Measurements from ENCODE around the gene SIRPD. TPM values are rescaled to one million over a fixed set of nuclear protein-coding genes. Genes with fewer than 3 reads are reported as not detected.
"Not testable (repeated sequence)": the region's sequence is repeated elsewhere in the genome, so short reads cannot be mapped to it uniquely, and the experiment has no call there.

The SIRPD gene
- total RNA-seq, 1 experiment from 2014 or later = 0.18 TPM

DNA sequence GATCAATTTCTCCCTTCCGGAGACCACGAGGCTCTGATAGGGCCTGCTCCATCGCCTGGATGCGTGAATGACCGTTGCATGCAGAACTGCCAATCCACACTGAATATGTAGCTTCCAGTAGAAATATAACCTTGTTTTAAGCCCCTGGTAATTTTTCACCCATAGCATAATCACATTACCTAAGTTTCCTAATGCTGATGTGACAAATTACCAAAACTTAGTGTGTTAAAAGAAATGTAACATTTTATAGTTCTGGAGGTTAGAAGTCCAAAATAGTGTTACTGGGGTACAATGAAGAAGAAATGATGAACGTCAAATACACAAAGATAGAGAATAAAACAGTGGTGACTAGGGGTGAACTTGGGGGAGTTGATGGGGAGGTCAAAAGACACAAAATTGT lies 22.0 kb upstream of the SIRPD start:
- Histone ChIP-seq H3K4me1 (ENCODE audit: insufficient read depth, low read length) (peaks cover 9% of the 10 kb centered on the region; the same call in 1 of the 2 replicates), H3K9me2 (replicated peaks; ENCODE audit: low read length) (no peaks in the 10 kb centered on the region), H3K9ac (ENCODE audit: low read length) (no peak overlapping the region), H3K4me3 (ENCODE audit: low read length) (no peak overlapping the region), H2AFZ (ENCODE audit: low read length) (no peak overlapping the region), H3K27ac (ENCODE audit: low read length) (no peak overlapping the region), H3K36me3 (ENCODE audit: low read depth, low read length) (no peaks in the 10 kb centered on the region), H3K27me3 (ENCODE audit: low read length) (no peaks in the 10 kb centered on the region), H3F3A (ENCODE audit: low read length, unreplicated experiment) (no peaks in the 10 kb centered on the region), H3K4me2 (ENCODE audit: low read length) (no peak overlapping the region), H3K9me3 (ENCODE audit: low read length) (no peaks in the 10 kb centered on the region), H4K20me1 (ENCODE audit: low read length) (no peaks in the 10 kb centered on the region), H3K79me2 (ENCODE audit: low read length) (no peaks in the 10 kb centered on the region)
- ATAC-seq (no peak), DNase-seq (peak; percentile 0)
- intact Hi-C loops (cut with micrococcal nuclease) = no loop called here
- TF ChIP-seq EZH2 (IDR thresholded peaks at IDR 0.05; ENCODE audit: low read length, unreplicated experiment) = no peak
- TF ChIP-seq, protein P1, sequence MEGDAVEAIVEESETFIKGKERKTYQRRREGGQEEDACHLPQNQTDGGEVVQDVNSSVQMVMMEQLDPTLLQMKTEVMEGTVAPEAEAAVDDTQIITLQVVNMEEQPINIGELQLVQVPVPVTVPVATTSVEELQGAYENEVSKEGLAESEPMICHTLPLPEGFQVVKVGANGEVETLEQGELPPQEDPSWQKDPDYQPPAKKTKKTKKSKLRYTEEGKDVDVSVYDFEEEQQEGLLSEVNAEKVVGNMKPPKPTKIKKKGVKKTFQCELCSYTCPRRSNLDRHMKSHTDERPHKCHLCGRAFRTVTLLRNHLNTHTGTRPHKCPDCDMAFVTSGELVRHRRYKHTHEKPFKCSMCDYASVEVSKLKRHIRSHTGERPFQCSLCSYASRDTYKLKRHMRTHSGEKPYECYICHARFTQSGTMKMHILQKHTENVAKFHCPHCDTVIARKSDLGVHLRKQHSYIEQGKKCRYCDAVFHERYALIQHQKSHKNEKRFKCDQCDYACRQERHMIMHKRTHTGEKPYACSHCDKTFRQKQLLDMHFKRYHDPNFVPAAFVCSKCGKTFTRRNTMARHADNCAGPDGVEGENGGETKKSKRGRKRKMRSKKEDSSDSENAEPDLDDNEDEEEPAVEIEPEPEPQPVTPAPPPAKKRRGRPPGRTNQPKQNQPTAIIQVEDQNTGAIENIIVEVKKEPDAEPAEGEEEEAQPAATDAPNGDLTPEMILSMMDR (conservative IDR thresholded peaks at IDR 0.05; ENCODE audit: low read depth, low read length) = no peak
- TF ChIP-seq EZH2phosphoT487 (IDR thresholded peaks at IDR 0.05; ENCODE audit: borderline replicate concordance, low read length) = no peak
- ChIA-PET CTCF (no interaction called here), POLR2A (ENCODE audit: unreplicated experiment) (no interaction called here)
- BruUV-seq (replicated peaks) = no TSS peak

DNA sequence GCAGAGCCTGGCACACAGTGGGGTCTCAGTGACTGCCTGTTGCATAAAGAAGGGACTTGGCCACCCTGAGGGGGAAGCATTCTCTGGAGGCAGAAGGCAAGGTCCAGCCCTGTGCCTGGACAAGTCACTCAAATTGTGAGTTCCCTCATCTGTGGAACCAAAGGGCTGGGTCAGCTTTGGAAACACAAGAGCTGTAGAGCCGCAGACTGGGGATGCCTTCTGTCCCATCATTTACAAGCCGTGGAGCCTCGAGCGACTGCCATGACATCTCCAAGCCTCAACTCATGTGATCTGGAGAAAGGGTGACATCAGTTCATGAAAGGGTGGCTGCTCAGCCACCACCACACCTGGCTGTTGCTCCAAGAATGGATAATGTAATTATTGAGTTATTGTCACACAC lies 20.4 kb upstream of the SIRPD start:
- no TSS peak for BruUV-seq (replicated peaks)
- DNase-seq = peak; percentile 1
- H3K4me1 ChIP-seq (ENCODE audit: insufficient read depth, low read length) = peaks cover 9% of the 10 kb centered on the region; the same call in 1 of the 2 replicates
- H3K79me2 ChIP-seq (ENCODE audit: low read length) = no peaks in the 10 kb centered on the region
- no peaks in the 10 kb centered on the region for H3K36me3 ChIP-seq (ENCODE audit: low read depth, low read length)
- H3K27ac ChIP-seq (ENCODE audit: low read length) = no peak overlapping the region
- TF ChIP-seq, protein P1 (conservative IDR thresholded peaks at IDR 0.05; ENCODE audit: low read depth, low read length) = no peak
- TF ChIP-seq EZH2 (IDR thresholded peaks at IDR 0.05; ENCODE audit: low read length, unreplicated experiment) (no peak), EZH2phosphoT487 (IDR thresholded peaks at IDR 0.05; ENCODE audit: borderline replicate concordance, low read length) (no peak)
- no peaks in the 10 kb centered on the region for H3K9me2 ChIP-seq (replicated peaks; ENCODE audit: low read length)
- H3F3A ChIP-seq (ENCODE audit: low read length, unreplicated experiment) = no peaks in the 10 kb centered on the region
- ChIA-PET POLR2A (ENCODE audit: unreplicated experiment) (no interaction called here), CTCF (no interaction called here)
- ATAC-seq = no peak
- H3K9ac ChIP-seq (ENCODE audit: low read length) = no peak overlapping the region
- H3K9me3 ChIP-seq (ENCODE audit: low read length) = no peaks in the 10 kb centered on the region
- intact Hi-C loops (cut with micrococcal nuclease) = no loop called here
- H3K4me3 ChIP-seq (ENCODE audit: low read length) = no peak overlapping the region
- H2AFZ ChIP-seq (ENCODE audit: low read length) = no peak overlapping the region
- no peaks in the 10 kb centered on the region for H4K20me1 ChIP-seq (ENCODE audit: low read length)
- H3K4me2 ChIP-seq (ENCODE audit: low read length) = no peak overlapping the region
- H3K27me3 ChIP-seq (ENCODE audit: low read length) = no peaks in the 10 kb centered on the region

DNA sequence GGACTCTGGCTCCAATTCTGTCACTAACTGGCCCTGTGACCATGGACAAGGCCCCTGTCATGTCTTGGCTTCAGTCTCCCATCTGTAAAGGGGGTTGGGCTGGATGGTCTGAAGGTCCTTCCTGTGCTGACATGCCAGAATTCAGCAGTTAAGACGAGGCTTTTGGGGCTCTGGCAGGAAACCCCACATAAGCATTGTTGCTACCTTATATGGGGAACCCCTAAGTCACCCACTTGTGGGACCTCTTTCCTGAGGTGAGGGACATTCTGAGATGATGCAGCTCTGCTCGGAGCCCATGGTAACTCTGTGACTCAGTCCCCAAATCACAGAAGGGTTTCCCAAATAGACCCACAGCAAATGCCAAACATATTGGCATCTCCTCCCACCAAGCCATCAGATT lies 19.8 kb upstream of the SIRPD start:
- POLR2A ChIA-PET (ENCODE audit: unreplicated experiment); H4K20me1 ChIP-seq (ENCODE audit: low read length); H3K4me2 ChIP-seq (ENCODE audit: low read length); intact Hi-C loops (cut with micrococcal nuclease); BruUV-seq (replicated peaks); H3F3A ChIP-seq (ENCODE audit: low read length, unreplicated experiment); H3K79me2 ChIP-seq (ENCODE audit: low read length); H2AFZ ChIP-seq (ENCODE audit: low read length); H3K4me3 ChIP-seq (ENCODE audit: low read length); H3K9me3 ChIP-seq (ENCODE audit: low read length); ATAC-seq; CTCF ChIA-PET; H3K9ac ChIP-seq (ENCODE audit: low read length); H3K27ac ChIP-seq (ENCODE audit: low read length); H3K9me2 ChIP-seq (replicated peaks; ENCODE audit: low read length); H3K27me3 ChIP-seq (ENCODE audit: low read length); H3K36me3 ChIP-seq (ENCODE audit: low read depth, low read length); H3K4me1 ChIP-seq (ENCODE audit: insufficient read depth, low read length): not testable (repeated sequence)
- peak; percentile 1 for DNase-seq
